ENCODE measurements around the gene NXN. TPM values are rescaled to one million over a fixed set of nuclear protein-coding genes. Genes with fewer than 3 reads are reported as not detected.

NXN gene
- polyA plus RNA-seq, 3 donors, result not detected

GRCh38 chr17:978103-979093, 1.2 kb downstream of the NXN start:
- H3K36me3 ChIP-seq (replicated peaks in 1 of 2; ENCODE audit: control insufficient read depth in 1 of 2, insufficient read depth in 2 of 2, low read length in 2 of 2), result no peaks in the 10 kb centered on the region
- H3K27ac Mint-ChIP-seq, result no peak overlapping the region
- H3K4me2 ChIP-seq (replicated peaks; ENCODE audit: extremely low read depth, low read length, poor library complexity, severe bottlenecking), result peak overlapping the region; percentile 19
- WGBS (ENCODE audit: insufficient coverage), result 3% methylated on average over 51 of the region's 72 CpGs
- no peak overlapping the region for H3K27ac ChIP-seq (ENCODE audit: low read depth in 1 of 2, low read length in 2 of 2)
- peaks cover 30 to 41% of the 10 kb centered on the region in 2 donors for H3K27me3 ChIP-seq (ENCODE audit: control insufficient read depth in 2 of 2, insufficient read depth in 2 of 2, low read length in 2 of 2)
- peaks cover 0 to 9% (median 4%) of the 10 kb centered on the region in 7 donors for H3K9me3 Mint-ChIP-seq
- H4K20me1 ChIP-seq (ENCODE audit: insufficient read depth, low read length), result no peaks in the 10 kb centered on the region
- no peak overlapping the region for H3K4me3 ChIP-seq (replicated peaks in 1 of 3; ENCODE audit: low read depth in 2 of 3, low read length in 3 of 3)
- H3K4me1 ChIP-seq (ENCODE audit: control insufficient read depth in 1 of 2, insufficient read depth in 2 of 2, low read length in 2 of 2), result peaks cover 20 to 21% of the 10 kb centered on the region in 2 donors
- H3K4me3 Mint-ChIP-seq, result peak overlapping the region; percentile 42 to 86
- no peaks in the 10 kb centered on the region for H3K79me2 ChIP-seq (ENCODE audit: insufficient read depth, low read length)
- intact Hi-C loops (cut with micrococcal nuclease), result loop anchor here in 1 of 2 donors (5.0 kb wide), 1 partner anchor 196 kb away; the partner anchor contains the start of genes GLOD4 and MRM3
- no peak for DNase-seq
- H3K9ac ChIP-seq (ENCODE audit: insufficient read depth, low read length, poor library complexity, severe bottlenecking), result no peak overlapping the region
- H3K4me1 Mint-ChIP-seq, result peaks cover 24% of the 10 kb centered on the region
- H3K9me3 ChIP-seq (replicated peaks in 1 of 2; ENCODE audit: control insufficient read depth in 1 of 2, insufficient read depth in 1 of 2, low read length in 2 of 2), result peaks cover 0 to 9% of the 10 kb centered on the region in 2 donors
- H2AFZ ChIP-seq (ENCODE audit: insufficient read depth, low read depth, low read length, poor library complexity, severe bottlenecking), result peak overlapping the region; percentile 16
- peaks cover 0 to 3% of the 10 kb centered on the region in 2 donors for H3K36me3 Mint-ChIP-seq
- H3K27me3 Mint-ChIP-seq (ENCODE audit: low read depth in 3 of 3), result peaks cover 33 to 55% (median 33%) of the 10 kb centered on the region in 3 donors
- no peak for TF ChIP-seq CTCF (IDR thresholded peaks at IDR 0.05)

- intact Hi-C loops (cut with micrococcal nuclease), result loop anchor here in 1 of 2 donors (5.0 kb wide), 1 partner anchor 195 kb away; the partner anchor contains the start of genes GLOD4 and MRM3
These were observed 2.4 kb downstream of the NXN start for GRCh38 chr17:977166-977565.

More at GRCh38 chr17:977166-977565, 2.4 kb downstream of the NXN start:
- Histone ChIP-seq H3K27me3 (ENCODE audit: control insufficient read depth in 2 of 2, insufficient read depth in 2 of 2, low read length in 2 of 2) (peaks cover 30 to 41% of the 10 kb centered on the region in 2 donors), H3K27ac (ENCODE audit: low read depth in 1 of 2, low read length in 2 of 2) (no peak overlapping the region), H3K9ac (ENCODE audit: insufficient read depth, low read length, poor library complexity, severe bottlenecking) (no peak overlapping the region), H3K79me2 (ENCODE audit: insufficient read depth, low read length) (no peaks in the 10 kb centered on the region), H3K4me1 (ENCODE audit: control insufficient read depth in 1 of 2, insufficient read depth in 2 of 2, low read length in 2 of 2) (peaks cover 20 to 21% of the 10 kb centered on the region in 2 donors), H2AFZ (ENCODE audit: insufficient read depth, low read depth, low read length, poor library complexity, severe bottlenecking) (no peak overlapping the region), H3K9me3 (replicated peaks in 1 of 2; ENCODE audit: control insufficient read depth in 1 of 2, insufficient read depth in 1 of 2, low read length in 2 of 2) (peaks cover 0 to 9% of the 10 kb centered on the region in 2 donors), H4K20me1 (ENCODE audit: insufficient read depth, low read length) (no peaks in the 10 kb centered on the region), H3K36me3 (replicated peaks in 1 of 2; ENCODE audit: control insufficient read depth in 1 of 2, insufficient read depth in 2 of 2, low read length in 2 of 2) (no peaks in the 10 kb centered on the region), H3K4me2 (replicated peaks; ENCODE audit: extremely low read depth, low read length, poor library complexity, severe bottlenecking) (no peak overlapping the region), H3K4me3 (replicated peaks in 1 of 3; ENCODE audit: low read depth in 2 of 3, low read length in 3 of 3) (no peak overlapping the region)
- H3K36me3 Mint-ChIP-seq, result peaks cover 0 to 3% of the 10 kb centered on the region in 2 donors
- H3K4me1 Mint-ChIP-seq, result peaks cover 24% of the 10 kb centered on the region
- H3K27me3 Mint-ChIP-seq (ENCODE audit: low read depth in 3 of 3), result peaks cover 36 to 61% (median 40%) of the 10 kb centered on the region in 3 donors
- WGBS (ENCODE audit: insufficient coverage), result 94% methylated on average over 5 of the region's 6 CpGs
- DNase-seq, result no peak
- no peak overlapping the region for H3K27ac Mint-ChIP-seq
- H3K4me3 Mint-ChIP-seq, result peak overlapping the region in 1 of 2 donors; percentile 86
- TF ChIP-seq CTCF (IDR thresholded peaks at IDR 0.05), result no peak
- peaks cover 0 to 9% (median 4%) of the 10 kb centered on the region in 7 donors for H3K9me3 Mint-ChIP-seq
